T47D (cell line): Measurements from ENCODE around the gene SLC16A7.

Experiments used
- DNase-seq, 2 experiments: peaks; one replicate each; pipeline versions ENCODE4 v3.0.0 to v3.0.0-alpha.2; 2011 to 2012; ENCODE audit warnings: low read depth in 1 of 2, low spot score in 1 of 2
- JUND ChIP-seq: IDR thresholded peaks from 2 replicates; pipeline ENCODE4 v1.6.1; 2012; ENCODE audit warnings: low read depth
- in situ Hi-C: cut with HindIII; loops from 2 replicates; pipeline ENCODE4 v1.10.0; 2016; ENCODE audit warnings: low sequenced_read_pairs, low pct_unique_long_range_greater_than_20kb

Gene SLC16A7

GRCh38 chr12:59803735-59804134 is 207.9 kb downstream of the SLC16A7 start:
- TF ChIP-seq JUND, result no peak

GRCh38 chr12:59808317-59808910 is 212.6 kb downstream of the SLC16A7 start:
- in situ Hi-C loops, result no loop called here
- no peak for TF ChIP-seq JUND
- peak; percentile 40 to 59 for DNase-seq

More at GRCh38 chr12:59803735-59804134, 207.9 kb downstream of the SLC16A7 start:
- in situ Hi-C loops, result no loop called here
- peak in 1 of 2 experiments; percentile 19 for DNase-seq

DNA sequence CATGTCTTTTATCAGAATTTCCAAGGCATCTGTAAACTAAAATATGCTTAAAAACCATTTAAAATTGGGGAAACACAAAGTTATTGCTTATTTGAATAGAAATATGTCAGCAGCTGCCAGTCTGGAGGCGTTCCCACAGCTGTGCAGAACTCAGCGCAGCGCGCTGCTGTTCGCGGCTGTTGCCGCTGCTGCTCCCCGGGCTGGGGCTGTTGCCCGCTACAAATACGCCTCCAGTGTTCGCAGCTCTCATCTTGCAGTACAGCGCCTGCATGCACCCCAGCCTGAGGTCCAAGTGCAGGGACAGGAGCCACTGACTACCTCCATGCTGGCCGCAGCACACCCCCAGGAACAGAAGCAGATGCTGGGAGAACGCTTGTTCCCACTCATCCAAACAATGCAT is 216.2 kb downstream of the SLC16A7 start:
- TF ChIP-seq JUND, result no peak

DNA sequence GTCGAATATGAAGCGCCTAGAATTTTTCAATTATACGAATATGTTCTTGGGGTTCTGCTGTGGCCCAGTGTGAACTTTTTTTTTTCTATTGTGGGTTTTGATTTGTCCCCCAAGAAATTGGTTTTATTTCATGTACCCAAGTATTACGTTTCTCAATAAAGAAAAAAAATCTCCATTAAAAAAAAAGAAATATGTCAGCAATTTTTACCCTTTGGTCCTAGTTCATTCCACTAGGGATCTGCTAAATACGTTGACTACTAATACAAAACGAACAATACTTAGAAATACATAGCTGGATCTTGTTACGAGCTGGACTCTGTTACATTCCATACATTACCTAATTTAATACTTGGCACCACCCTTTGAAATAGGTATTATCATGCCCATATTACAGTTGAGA is 216.9 kb downstream of the SLC16A7 start:
- in situ Hi-C loops, result no loop called here
- no peak for DNase-seq
- TF ChIP-seq JUND, result no peak

More for the DNA sequence above, 216.2 kb downstream of the SLC16A7 start:
- in situ Hi-C loops, result no loop called here
- no peak for DNase-seq

DNA sequence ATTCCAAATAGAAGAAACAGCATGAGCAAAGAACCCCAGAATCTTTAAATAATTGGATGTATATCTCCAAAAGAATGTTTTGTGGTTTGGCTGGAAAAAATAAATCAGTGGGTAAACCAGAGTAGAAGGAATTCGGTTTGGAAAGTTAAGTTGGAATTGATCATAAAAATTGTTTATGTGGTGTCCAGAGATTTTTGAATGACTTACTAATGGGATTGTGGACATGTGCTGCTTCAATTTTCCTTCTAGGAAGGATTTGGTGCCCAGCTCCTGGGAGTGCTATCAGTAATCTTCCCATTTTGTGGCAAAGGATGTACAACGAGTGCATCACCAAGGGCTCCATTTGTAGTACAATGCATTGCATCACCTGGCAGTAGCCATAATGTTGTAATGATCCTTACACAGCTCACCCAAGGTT is 224.8 kb downstream of the SLC16A7 start:
- DNase-seq, result no peak
- TF ChIP-seq JUND, result no peak
- in situ Hi-C loops, result no loop called here

DNA sequence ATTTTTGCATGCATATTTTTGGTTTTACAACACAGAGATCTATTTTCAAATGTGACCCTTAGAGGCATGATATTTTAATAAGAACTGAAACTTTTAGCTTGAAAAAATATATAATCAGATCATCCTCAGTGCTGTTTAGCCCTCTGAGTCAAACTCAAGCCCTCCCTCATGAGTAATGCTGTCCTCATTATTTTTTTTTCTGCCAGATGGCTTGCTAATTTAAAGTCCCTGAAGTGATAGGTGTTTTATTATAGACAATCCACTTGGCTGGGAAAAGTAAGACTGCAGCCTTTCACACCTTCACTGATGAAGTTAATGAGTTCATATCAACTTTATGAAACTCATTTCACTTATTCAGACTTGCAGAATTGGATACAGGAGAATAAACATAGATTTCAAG is 227.7 kb downstream of the SLC16A7 start:
- in situ Hi-C loops, result no loop called here
- DNase-seq, result no peak
- no peak for TF ChIP-seq JUND

DNA sequence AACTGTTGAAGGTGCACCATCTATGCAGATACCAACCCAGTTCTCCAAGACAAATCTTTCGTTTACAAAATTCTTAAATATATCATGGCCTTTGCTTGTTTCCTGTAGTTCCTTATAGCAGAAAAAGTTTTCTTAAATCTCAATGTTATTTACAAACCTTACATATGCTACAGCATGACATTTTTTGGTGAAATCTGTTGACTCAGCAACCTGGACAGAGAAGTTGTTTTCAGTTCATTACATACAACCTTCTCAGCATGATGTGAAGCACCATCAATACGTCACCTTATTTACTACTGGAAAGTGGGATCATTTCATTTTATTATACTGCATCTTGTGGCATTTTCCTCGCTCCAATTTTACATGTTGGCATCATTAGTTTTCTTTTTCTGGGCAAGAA is 231.9 kb downstream of the SLC16A7 start:
- no peak for TF ChIP-seq JUND
- no peak for DNase-seq
- in situ Hi-C loops, result no loop called here

- in situ Hi-C loops, result no loop called here
- DNase-seq, result no peak
- TF ChIP-seq JUND, result no peak
Observed at GRCh38 chr12:59828521-59828920, 232.7 kb downstream of the SLC16A7 start.

DNA sequence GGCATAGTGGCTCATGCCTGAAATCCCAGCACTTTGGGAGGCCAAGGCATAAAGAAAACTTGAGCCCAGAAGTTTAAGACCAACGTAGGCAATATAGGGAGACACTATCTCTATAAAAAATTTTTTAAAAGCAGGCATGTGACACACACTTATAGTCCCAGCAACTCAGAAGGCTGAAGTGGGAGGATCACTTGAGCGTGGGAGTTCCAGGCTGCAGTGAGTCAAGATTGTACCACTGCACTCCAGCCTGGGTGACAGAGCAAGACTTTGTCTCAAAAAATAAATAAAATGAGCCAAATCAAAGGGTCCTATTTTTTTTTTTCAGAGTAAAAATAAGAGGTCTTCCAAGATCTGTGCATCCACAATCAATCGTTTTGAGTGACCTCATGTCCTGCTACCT is 237.6 kb downstream of the SLC16A7 start:
- in situ Hi-C loops, result no loop called here
- no peak for TF ChIP-seq JUND
- DNase-seq, result no peak

DNA sequence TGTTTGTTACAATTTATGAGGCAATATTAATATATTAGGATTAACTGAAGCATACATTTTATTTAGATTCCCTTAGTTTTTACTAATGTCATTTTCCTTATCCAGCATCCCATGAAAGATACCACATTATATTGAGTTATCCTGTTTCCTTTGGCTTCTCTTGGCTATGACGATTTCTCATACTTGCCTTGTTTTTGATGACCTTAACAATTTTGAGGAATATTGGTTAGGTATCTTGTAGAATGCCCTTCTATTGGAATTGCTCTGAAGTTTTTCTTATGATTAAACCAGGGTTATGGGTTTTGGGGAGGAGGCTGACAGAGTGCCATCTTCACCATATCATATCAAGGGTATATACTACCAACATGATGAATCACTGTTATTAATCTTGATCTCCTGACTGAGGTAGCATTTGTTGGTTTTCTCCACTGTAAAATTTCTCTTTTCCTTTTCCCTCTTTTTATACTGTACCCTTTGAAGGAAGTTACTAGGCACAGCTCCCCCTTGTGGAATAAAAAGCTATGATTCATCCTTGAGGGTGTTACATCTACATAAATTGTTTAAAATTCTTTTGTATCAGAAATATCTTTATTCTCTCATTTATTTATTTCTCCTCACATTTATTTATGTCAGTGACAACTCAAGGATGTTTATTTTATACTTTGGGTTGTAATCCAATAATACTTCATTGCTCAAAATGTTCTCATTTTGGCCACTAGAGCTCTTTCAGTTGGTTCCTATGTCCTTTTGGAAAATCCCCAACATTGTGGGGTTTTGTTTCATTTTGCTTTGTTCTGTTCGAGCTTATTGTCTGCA is 239.0 kb downstream of the SLC16A7 start:
- no peak for TF ChIP-seq JUND
- in situ Hi-C loops, result no loop called here

More for the DNA sequence above, 239.0 kb downstream of the SLC16A7 start:
- DNase-seq, result peak in 1 of 2 experiments; percentile 48
